ENCODE measurements around the gene NPEPL1.

- TF ChIP-seq EZH2phosphoT487 (IDR thresholded peaks at IDR 0.05; ENCODE audit: insufficient read depth, low read depth) (no peak), EZH2 (IDR thresholded peaks at IDR 0.05; ENCODE audit: insufficient read depth, poor library complexity, severe bottlenecking) (no peak)
Observed at GRCh38 chr20:58685988-58686387, 6.6 kb upstream of the NPEPL1 start.
